B cell (primary cell): ENCODE data around the gene TRIM62. TPM values are rescaled to one million over a fixed set of nuclear protein-coding genes. Genes with fewer than 3 reads are reported as not detected.

ENCODE experiments used
- ATAC-seq: fragments of 200-7000 bp; cut with Tn5 transposase; one replicate; pipeline ENCODE4 v1.10.0; 2021; ENCODE audit warnings: low read depth, mild to moderate bottlenecking, moderate number of reproducible peaks, moderate library complexity
- CTCF ChIA-PET: fragments of 350-600 bp; sonication (Branson Sonifier 250); formaldehyde crosslinking; loops from one replicate; lab custom pipeline; 2021; ENCODE audit warnings: antibody characterized with exemption, inconsistent platforms; lab: Charles Lee
- POLR2A ChIA-PET: fragments of 350-600 bp; sonication (Branson Sonifier 250); formaldehyde crosslinking; loops from one replicate; lab custom pipeline; 2021; ENCODE audit warnings: antibody characterized with exemption; lab: Charles Lee
- DNase-seq: peaks from one replicate; pipeline ENCODE4 v3.0.0; 2013
- H2AFZ ChIP-seq: 2 replicates; pipeline ENCODE4 v1.6.1; 2012; ENCODE audit warnings: mild to moderate bottlenecking, low read depth, low read length; ENCODE audit not compliant: insufficient read depth, poor library complexity, severe bottlenecking
- H3K27ac ChIP-seq, 2 donors: 1 replicate in 1 of 2; 2 replicates in 1 of 2; pipeline ENCODE4 v1.5.1; 2012 to 2013; ENCODE audit warnings: low read length in 2 of 2, mild to moderate bottlenecking in 2 of 2, moderate library complexity in 1 of 2
- H3K27me3 ChIP-seq, 4 experiments: fragments of 200-600 bp in 1 of 4; sonication (generic) in 1 of 4; replicated peaks in 1 of 4; 1 replicate in 2 of 4; 2 replicates in 2 of 4; pipeline versions ENCODE4 v1.6.1 to v1.7.0; 2013 to 2016; ENCODE audit warnings: low read length in 3 of 4, mild to moderate bottlenecking in 2 of 4, mixed read lengths in 1 of 4, moderate library complexity in 1 of 4; ENCODE audit not compliant: insufficient read depth in 4 of 4, control insufficient read depth in 3 of 4; ENCODE audit errors: control extremely low read depth in 1 of 4
- H3K36me3 ChIP-seq, 2 experiments: replicated peaks in 1 of 2; 1 replicate in 1 of 2; 2 replicates in 1 of 2; pipeline versions ENCODE4 v1.6.1 to v1.7.1; 2013; ENCODE audit warnings: low read length in 1 of 2; ENCODE audit not compliant: insufficient read depth in 2 of 2, control insufficient read depth in 1 of 2; ENCODE audit errors: control extremely low read depth in 1 of 2, extremely low read depth in 1 of 2
- H3K4me1 ChIP-seq, 2 donors: fragments of 200-600 bp in 1 of 2; sonication (generic) in 1 of 2; 1 replicate in 1 of 2; 2 replicates in 1 of 2; pipeline versions ENCODE4 v1.5.1 to v1.6.1; 2013 to 2017; ENCODE audit warnings: low read length in 2 of 2; ENCODE audit not compliant: control insufficient read depth in 2 of 2, insufficient read depth in 2 of 2
- H3K4me2 ChIP-seq: replicated peaks from 2 replicates; pipeline ENCODE3; 2012; ENCODE audit warnings: mild to moderate bottlenecking, low read depth, low read length; ENCODE audit not compliant: poor library complexity, severe bottlenecking
- H3K4me3 ChIP-seq, 5 experiments: fragments of 200-600 bp in 1 of 5; sonication (generic) in 1 of 5; 1 replicate in 3 of 5; 2 replicates in 2 of 5; pipeline versions ENCODE4 v1.5.1 to v1.7.0; 2011 to 2016; ENCODE audit warnings: low read length in 4 of 5, mild to moderate bottlenecking in 4 of 5, low read depth in 2 of 5, control low read depth in 1 of 5, moderate library complexity in 1 of 5; ENCODE audit not compliant: insufficient read depth in 1 of 5; ENCODE audit errors: control extremely low read depth in 1 of 5, extremely low read depth in 1 of 5
- H3K79me2 ChIP-seq: fragments of 200-600 bp; sonication (generic); one replicate; pipeline ENCODE4 v1.6.0; 2016; ENCODE audit warnings: low read length; ENCODE audit not compliant: control insufficient read depth, insufficient read depth
- H3K9ac ChIP-seq: fragments of 200-600 bp; sonication (generic); 2 replicates; pipeline ENCODE4 v1.6.1; 2017; ENCODE audit warnings: mild to moderate bottlenecking, low read length, moderate library complexity
- H3K9me3 ChIP-seq, 3 donors: one replicate each; pipeline versions ENCODE4 v1.6.1 to v1.7.1; 2013; ENCODE audit warnings: low read length in 2 of 3; ENCODE audit not compliant: control insufficient read depth in 2 of 3, insufficient read depth in 1 of 3; ENCODE audit errors: control extremely low read depth in 1 of 3
- H4K20me1 ChIP-seq: 2 replicates; pipeline ENCODE4 v1.6.0; 2012; ENCODE audit warnings: mild to moderate bottlenecking, low read length; ENCODE audit not compliant: insufficient read depth, control insufficient read depth, poor library complexity, severe bottlenecking
- H3K27ac Mint-ChIP-seq: one replicate; pipeline ENCODE4 v1.8.0; 2021; ENCODE audit warnings: mixed read lengths
- H3K27me3 Mint-ChIP-seq: one replicate; pipeline ENCODE4 v1.8.0; 2021; ENCODE audit warnings: mixed read lengths
- H3K4me1 Mint-ChIP-seq: one replicate; pipeline ENCODE4 v1.8.0; 2021; ENCODE audit warnings: mixed read lengths
- H3K4me3 Mint-ChIP-seq: one replicate; pipeline ENCODE4 v1.8.0; 2021; ENCODE audit warnings: mixed read lengths
- H3K9me3 Mint-ChIP-seq: one replicate; pipeline ENCODE4 v1.8.0; 2022; ENCODE audit warnings: mixed read lengths; ENCODE audit not compliant: insufficient read depth
- EZH2 ChIP-seq: IDR thresholded peaks from 2 replicates; pipeline ENCODE4 v1.6.1; 2012; ENCODE audit warnings: borderline replicate concordance, low read depth, mild to moderate bottlenecking, moderate library complexity, low read length; ENCODE audit not compliant: insufficient read depth, poor library complexity, severe bottlenecking
- WGBS: methylation state at CpG from one replicate; pipeline ENCODE4 v1.1.5; 2013; ENCODE audit warnings: missing lambda C conversion rate; ENCODE audit not compliant: insufficient coverage; 5-methylcytosine and 5-hydroxymethylcytosine counted together
- intact Hi-C: fragments of 100-400 bp; cut with micrococcal nuclease; formaldehyde crosslinking; loops from one replicate; pipeline ENCODE4 v1.10.0; 2022
- polyA plus RNA-seq: library from polyadenylated mRNA; depleted of rRNA; stranded (reverse); fragments of >200 nt; gene quantifications from 2 replicates; pipeline ENCODE4 v1.2.3, GENCODE V29; 2012
- total RNA-seq, 2 donors: library from RNA; stranded (reverse); fragments of 120-200 nt in 1 of 2; gene quantifications; 1 replicate in 1 of 2; 2 replicates in 1 of 2; pipeline versions ENCODE4 v1.2.3 to v1.2.4, GENCODE V29; 2013 to 2022
- TF ChIP-seq, protein P1 (sequence below): fragments of 200-600 bp; IDR thresholded peaks from one replicate; pipeline ENCODE4 v1.8.0; 2022; ENCODE audit warnings: antibody characterized with exemption, mild to moderate bottlenecking

TRIM62 gene
- total and polyA plus RNA-seq, 2 donors (not counting 1 experiment from before 2014, with no cell fraction given) = 10.7 to 24.1 TPM

DNA sequence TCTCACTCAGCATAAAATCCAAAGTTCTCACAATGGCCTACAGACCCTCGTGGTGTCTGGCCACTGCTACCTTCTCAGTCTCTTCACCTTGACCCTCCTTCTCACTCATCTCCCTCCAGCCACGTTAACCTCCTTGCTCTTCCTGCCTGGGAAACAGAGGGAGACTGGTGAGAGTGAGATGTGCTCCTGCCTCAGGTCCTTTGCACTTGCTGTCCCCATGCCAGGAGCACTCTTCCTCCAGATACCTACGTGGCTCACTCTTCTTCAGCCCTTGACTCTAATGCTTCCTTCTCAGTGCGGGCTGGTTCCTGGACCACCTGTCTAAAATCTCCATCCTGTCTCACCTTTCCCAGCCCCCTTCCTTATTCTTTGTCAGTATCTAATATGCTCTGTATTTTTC is 24.7 kb downstream of the TRIM62 start:
- H3K4me2 ChIP-seq = no peak overlapping the region
- Mint-ChIP-seq H3K4me1 (peaks cover 2% of the 10 kb centered on the region), H3K4me3 (no peak overlapping the region), H3K27ac (no peak overlapping the region), H3K27me3 (no peaks in the 10 kb centered on the region), H3K9me3 (no peaks in the 10 kb centered on the region)
- peaks cover 3 to 16% of the 10 kb centered on the region in 2 experiments for H3K36me3 ChIP-seq
- ATAC-seq = no peak
- H3K27me3 ChIP-seq = no peaks in the 10 kb centered on the region
- no peak overlapping the region for H3K9ac ChIP-seq
- ChIA-PET CTCF (no interaction called here), POLR2A (no interaction called here)
- H4K20me1 ChIP-seq = no peaks in the 10 kb centered on the region
- no peak overlapping the region for H3K4me3 ChIP-seq
- WGBS = 100% methylated on average over 3 of the region's 4 CpGs
- H3K4me1 ChIP-seq = peaks cover 0 to 7% of the 10 kb centered on the region in 2 donors
- intact Hi-C loops = no loop called here
- H3K27ac ChIP-seq = no peak overlapping the region
- no peaks in the 10 kb centered on the region for H3K79me2 ChIP-seq
- no peak for TF ChIP-seq EZH2
- TF ChIP-seq, protein P1, sequence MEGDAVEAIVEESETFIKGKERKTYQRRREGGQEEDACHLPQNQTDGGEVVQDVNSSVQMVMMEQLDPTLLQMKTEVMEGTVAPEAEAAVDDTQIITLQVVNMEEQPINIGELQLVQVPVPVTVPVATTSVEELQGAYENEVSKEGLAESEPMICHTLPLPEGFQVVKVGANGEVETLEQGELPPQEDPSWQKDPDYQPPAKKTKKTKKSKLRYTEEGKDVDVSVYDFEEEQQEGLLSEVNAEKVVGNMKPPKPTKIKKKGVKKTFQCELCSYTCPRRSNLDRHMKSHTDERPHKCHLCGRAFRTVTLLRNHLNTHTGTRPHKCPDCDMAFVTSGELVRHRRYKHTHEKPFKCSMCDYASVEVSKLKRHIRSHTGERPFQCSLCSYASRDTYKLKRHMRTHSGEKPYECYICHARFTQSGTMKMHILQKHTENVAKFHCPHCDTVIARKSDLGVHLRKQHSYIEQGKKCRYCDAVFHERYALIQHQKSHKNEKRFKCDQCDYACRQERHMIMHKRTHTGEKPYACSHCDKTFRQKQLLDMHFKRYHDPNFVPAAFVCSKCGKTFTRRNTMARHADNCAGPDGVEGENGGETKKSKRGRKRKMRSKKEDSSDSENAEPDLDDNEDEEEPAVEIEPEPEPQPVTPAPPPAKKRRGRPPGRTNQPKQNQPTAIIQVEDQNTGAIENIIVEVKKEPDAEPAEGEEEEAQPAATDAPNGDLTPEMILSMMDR = no peak
- no peak overlapping the region for H2AFZ ChIP-seq
- no peak for DNase-seq
- no peaks in the 10 kb centered on the region for H3K9me3 ChIP-seq

DNA sequence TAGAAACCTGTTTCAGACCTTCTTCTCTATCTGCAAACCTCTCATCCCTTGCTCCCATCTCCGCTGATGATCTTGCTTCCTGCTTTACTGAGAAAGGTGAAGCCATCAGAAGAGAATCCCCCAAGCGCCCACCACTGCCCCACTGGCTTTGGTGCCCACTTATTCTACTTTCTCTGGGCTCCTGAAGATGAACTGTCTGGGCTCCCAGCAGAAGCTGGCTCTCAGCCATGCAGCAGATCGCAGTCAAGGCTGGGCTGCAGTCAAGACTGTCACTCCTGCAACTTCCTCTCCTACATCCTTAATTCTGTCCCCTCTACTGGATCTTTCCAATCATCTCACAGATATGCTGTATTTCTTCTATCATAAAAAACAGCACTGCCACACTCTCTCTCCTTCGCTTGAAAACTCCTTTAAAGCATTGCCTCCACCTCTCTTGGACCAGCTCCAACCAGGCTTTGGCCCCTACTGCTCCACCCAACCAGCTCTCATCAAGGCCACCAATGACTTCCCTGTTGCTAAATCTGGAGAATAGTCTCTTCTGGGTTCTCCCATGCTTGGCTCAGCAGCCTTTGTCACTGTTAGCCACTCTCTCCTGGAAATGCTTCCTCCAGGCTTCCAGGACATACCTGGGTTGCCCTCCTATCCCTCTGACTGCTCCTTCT is 25.8 kb downstream of the TRIM62 start:
- no peaks in the 10 kb centered on the region for H4K20me1 ChIP-seq
- no peak for DNase-seq
- H3K4me3 Mint-ChIP-seq = no peak overlapping the region
- no peaks in the 10 kb centered on the region for H3K9me3 Mint-ChIP-seq
- no peaks in the 10 kb centered on the region for H3K9me3 ChIP-seq
- ChIA-PET POLR2A (no interaction called here), CTCF (no interaction called here)
- H3K4me1 ChIP-seq = peaks cover 0 to 12% of the 10 kb centered on the region in 2 donors
- H2AFZ ChIP-seq = no peak overlapping the region
- no peaks in the 10 kb centered on the region for H3K27me3 ChIP-seq
- H3K27ac ChIP-seq = no peak overlapping the region
- H3K4me2 ChIP-seq = no peak overlapping the region
- TF ChIP-seq, protein P1 = no peak
- no peak for TF ChIP-seq EZH2
- H3K27me3 Mint-ChIP-seq = no peaks in the 10 kb centered on the region
- H3K27ac Mint-ChIP-seq = no peak overlapping the region
- H3K36me3 ChIP-seq = peaks cover 3 to 16% of the 10 kb centered on the region in 2 experiments
- no peak for ATAC-seq
- no peaks in the 10 kb centered on the region for H3K79me2 ChIP-seq
- H3K4me1 Mint-ChIP-seq = peaks cover 7% of the 10 kb centered on the region
- no peak overlapping the region for H3K9ac ChIP-seq
- H3K4me3 ChIP-seq = no peak overlapping the region
- intact Hi-C loops = no loop called here
- 89% methylated on average over 4 of the region's 4 CpGs for WGBS
